DMS153 treated with DMSO at 0.1 percent for 48 hours (cell line): ENCODE results near the gene COL26A1.
"Not testable (repeated sequence)": the region's sequence is repeated elsewhere in the genome, so short reads cannot be mapped to it uniquely, and the experiment has no call there.

Experiments
- DNase-seq: peaks from one replicate; lab custom pipeline; 2025; ENCODE audit not compliant: unreplicated experiment; lab: John Stamatoyannopoulos, UW

COL26A1 gene

DNA sequence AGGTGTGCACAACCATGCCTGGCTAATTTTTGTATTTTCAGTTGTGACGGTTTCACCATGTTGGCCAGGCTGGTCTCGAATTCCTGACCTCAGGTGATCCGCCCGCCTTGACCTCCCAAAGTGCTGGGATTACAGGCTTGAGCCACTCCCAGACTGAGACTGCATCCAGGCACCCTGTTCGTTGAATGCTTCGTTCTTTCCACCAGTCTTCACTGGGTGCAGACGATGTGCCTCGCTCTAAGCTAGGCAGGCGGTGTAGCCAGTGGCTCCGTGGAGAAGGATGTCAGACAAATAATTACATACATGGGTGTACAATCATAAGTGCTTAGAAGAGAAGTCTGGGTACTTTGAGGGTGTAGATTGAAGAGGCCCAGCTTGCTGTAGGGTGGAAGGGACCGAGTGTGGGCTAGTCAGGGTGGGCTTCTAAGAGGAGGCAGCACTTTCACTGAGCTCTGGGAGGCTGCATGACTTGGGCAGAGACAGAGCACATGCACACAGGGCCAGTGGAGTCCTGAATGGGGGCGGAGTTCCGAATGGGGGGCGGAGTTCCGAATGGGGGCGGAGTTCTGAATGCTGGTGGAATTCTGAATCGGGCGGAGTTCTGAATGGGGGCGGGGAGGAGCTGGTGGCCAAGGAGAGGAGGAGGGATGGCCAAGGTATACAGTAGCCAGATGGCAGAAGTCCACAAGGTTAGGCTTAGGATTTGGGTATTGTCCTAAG lies 74.3 kb downstream of the COL26A1 start:
- no peak for DNase-seq

DNA sequence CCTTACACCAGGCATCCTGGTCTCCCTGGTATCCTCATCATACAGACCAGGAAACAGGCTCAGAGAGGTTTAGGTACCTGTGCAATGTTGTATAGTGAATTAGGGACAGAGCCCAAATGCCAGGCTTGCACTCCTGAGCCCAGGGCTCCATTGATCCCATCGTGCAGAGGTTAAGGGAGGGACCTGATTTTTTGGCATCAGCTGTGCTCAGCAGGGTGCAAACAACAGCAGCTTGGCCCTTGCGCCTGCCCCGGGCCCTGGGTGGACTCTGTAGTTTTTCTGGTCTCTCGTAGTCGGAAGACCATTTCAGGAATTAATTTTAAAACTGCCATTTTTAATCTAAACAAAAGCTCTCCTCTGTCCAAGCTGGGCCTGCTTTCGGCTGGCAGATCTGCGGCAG lies 79.2 kb downstream of the COL26A1 start:
- DNase-seq: no peak

DNA sequence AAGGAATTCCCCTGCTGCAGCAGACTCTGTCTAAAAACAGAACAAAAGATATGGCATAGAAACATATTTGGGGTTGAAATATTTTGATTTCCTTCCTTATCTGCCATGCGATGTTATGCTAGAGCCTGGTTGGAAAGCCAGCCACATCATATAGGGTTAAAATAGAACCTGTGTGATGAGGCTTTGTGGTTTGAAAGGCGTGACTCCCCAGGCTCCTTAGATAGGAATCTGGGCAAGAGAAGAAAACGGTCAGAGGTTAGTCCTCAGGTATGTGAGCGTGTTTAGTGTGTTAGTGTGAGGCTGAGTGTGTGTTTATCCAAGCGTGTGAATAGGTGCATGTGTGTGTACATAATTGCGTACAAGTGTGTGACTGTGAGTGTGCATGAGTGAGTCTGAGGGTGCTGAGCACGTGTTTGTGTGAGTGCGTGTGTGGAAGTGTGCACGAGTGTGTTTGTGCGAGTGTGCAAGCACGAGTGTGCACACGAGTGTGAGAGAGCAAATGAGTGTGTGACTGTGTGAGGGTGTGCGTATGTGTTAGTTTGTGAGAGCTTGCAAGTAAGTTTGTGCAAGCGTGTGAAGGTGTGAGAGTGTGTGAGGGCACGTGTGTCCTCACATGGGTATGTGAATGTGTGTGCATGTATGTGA lies 79.9 kb downstream of the COL26A1 start:
- DNase-seq: no peak

DNA sequence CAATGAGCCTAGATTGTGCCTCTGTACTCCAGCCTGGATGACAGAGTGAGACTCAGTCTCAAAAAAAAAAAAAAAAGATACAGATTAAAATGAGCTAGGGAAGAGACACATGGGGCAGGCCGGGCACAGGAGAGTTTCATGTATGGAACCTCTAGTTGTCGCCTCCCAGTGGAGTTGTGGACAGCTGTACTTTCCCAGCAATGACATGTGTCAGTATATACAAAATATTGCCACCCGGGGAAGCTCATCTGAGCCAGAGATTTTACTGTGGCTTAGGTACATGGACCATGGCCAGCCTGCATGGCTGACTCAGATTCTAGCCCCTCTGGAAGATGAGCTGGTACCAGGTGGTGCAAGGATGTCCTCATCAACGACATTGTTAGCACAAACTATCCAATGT lies 87.4 kb downstream of the COL26A1 start:
- DNase-seq: no peak

DNA sequence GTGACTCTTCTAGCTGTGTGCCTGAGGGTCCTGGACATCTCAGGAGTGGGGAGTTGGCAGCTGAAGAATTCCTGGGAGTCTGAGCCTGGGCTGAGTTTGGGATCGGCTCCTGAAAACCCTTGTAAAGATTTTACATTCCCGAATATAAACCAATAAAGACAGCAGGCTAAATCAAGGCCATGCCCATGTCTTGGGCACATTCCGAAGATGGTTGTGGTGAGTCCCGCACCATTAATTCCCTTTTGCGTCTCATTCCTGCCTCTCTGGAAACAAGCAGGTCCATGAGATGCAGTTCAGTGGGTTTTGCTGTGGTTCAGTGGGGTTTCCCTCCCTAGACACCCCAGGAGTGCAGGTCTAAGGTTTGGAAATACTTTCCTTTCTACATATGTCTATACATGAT lies 90.9 kb downstream of the COL26A1 start:
- DNase-seq: no peak

DNA sequence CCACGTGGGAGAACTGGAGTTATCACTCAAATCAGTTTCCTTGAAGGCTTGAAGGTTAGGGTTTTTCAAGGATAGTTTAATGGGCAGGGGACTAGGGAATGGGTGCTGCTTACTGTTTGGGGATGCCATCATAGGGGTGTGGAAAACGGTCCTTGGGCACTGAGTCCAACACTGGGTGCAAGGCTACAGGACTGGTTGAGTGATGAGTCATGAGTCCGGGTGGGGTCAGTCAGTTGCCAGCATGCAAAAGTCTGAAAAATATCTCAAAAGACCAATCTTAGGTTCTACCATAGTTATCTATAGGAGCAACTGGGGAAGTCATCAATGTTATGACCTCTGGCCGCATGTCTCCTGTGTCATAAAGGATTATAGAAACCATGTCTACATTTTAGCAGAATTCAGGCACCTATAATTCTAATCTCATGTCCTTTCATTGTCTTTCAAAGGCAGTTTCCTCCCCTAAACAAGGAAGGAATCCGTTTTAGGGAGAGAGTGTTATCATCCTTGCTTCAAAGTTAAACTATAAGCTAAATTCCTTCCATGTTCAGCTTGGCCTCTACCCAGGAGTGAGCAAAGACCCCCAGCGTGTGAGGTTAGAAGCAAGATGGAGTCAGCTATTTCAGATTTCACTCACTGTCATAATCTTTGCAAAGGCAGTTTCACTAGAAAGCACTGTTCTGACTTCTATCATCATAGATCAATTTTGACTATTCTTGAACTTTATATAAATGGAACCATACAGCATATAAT lies 94.5 kb downstream of the COL26A1 start:
- no peak for DNase-seq

DNA sequence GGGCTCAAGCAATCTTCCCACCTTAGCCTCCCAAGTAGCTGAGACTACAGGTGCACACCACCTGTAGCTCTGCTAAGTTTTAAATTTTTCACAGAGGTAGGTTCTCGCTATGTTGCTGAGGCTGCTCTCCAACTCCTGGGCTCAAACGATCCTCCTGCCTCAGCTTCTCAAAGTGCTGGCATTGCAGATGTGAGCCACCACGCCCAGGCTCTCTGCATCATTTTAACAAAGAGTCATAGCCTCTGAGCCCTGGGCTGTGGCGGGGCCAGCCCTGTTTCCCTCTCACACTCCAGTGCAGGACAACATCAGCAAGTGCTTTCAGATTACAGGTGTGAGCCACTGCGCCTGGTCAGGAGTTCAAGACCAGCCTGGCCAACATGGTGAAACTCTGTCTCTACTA lies 102.5 kb downstream of the COL26A1 start:
- no peak for DNase-seq

DNA sequence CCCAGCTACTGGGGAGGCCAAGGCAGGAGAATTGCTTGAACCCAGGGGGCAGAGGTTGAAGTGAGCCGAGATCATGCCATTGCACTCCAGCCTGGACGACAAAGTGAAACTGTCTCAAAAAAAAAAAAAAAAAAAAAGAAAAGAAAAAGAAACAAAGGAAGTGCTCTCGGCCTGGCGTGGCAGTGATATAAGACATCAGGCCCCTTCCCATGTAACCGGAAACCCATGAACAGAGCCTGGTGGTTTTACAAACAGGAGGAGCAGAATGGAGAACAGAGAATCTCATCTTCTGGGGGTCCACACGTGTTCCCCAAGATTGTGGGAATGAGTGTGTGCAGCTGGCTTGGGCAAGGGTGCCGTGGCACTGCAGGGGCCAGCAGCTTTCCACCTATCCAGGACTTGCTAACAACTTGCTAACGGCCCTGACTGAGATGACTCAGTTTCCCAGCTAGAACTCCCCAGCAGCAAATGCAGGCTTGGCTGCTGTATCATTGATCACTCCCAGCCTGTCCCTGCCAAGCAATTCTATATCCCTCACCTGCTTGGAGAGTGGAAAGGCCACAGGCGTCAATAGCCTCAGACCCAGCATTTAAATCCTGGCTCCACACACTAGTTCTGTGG lies 103.0 kb downstream of the COL26A1 start:
- DNase-seq: no peak

DNA sequence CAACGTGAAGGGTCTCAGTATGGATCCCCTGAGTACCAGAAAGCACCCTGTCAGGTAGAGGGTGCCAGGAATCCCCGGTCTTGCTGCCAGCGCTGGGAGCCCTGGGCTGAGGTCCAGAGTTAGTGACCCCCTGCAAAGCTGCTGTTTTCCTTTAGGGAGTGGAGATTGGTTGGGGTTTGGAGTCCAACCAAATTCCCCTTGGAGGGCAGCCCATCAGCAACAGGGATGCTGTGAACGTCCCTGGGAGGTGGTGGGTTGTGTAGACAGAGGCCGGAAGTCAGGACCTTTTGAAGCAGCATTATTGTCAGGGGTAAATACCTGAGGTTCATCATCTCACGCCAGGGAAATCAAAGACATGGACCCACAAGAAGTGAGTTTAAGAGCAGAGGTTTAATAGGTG lies 104.2 kb downstream of the COL26A1 start:
- DNase-seq: no peak

DNA sequence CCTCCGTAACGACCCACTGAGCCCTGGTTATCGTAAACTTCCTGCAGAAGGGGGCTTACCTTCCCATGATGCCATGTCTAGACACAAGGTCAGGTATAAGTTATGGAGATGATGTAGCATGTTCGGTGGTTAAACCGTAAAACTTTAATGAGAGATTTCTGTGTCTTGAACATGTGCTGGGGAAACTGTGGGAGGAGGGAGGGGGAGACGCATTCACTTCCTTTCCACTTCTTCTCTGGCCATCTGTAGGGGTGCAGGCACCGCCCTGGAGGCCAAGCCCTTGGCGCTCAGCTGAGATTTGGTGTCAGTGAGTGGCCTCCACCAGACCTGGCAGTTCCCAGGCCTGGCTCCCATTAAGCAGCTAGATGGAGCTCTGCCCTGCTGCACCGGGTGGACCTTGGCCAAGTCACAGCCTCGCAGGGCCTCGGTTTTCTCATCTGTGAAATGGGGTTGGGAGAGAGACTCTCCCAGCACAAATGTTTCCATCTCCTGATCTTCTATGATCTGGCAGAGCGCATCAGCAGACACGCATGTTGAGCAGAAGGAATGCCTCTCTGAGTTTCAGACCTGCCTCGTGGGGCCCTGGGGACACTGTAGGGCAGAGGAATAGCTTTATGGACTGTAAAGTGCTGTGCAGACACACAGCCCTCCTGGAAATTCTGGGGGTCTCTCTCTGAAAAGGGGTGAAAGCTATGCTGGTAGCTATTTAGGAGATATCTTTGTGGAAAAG lies 106.0 kb downstream of the COL26A1 start:
- no peak for DNase-seq

DNA sequence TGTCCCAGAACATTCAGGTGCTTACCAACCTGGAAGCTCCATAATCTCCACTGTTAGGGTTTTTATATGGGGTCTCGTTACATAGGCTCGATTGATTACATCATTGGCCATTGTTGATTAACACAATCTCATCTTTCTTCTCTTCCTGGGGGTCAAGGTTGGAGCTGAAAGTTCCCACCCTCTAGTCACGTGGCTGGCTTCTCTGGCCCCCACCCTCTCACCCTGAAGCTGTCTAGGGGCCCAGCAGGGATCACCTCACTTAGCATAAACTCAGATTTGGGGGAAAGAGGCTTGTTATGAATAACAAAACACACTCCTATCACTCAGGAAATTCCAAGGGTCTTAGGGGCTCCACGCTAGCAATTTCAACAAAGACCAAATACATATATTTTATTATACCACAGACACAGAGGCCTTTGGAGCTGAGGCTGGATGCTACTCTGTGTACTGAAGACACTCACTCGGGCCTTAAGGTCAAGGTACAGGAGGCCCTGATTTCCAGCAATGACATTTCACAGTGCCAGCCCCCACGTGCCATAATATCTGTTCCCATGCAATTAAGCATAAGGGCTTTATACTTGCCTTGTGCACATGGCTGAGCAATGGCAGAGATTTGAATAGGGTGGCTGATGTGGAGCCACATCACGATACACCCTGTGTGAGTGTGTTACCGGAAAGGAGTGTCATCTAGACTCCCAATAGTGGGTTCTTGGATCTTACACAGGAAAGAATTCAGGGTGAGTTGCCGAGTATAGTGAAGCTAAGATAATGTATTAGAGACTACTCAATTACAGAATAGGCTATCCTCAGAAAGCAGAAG lies 108.2 kb downstream of the COL26A1 start:
- DNase-seq: no peak

DNA sequence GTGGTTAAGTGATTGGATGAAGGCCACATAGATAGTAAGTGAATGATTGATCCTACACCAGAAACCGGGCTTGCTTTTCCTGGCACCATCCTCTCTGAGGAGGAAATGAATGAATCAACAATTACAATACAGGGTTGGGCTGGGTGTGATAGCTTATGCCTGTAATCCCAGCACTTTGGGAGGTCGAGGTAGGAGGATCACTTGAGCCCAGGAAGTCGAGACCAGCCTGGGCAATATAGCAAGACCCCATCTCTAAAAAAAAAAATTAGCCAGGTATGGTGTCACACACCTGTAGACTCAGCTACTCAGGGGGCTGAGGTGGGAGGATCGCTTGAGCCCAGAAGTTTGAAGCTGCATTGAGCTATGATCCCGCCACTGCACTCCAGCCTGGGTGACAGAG lies 111.5 kb downstream of the COL26A1 start:
- DNase-seq: no peak

DNA sequence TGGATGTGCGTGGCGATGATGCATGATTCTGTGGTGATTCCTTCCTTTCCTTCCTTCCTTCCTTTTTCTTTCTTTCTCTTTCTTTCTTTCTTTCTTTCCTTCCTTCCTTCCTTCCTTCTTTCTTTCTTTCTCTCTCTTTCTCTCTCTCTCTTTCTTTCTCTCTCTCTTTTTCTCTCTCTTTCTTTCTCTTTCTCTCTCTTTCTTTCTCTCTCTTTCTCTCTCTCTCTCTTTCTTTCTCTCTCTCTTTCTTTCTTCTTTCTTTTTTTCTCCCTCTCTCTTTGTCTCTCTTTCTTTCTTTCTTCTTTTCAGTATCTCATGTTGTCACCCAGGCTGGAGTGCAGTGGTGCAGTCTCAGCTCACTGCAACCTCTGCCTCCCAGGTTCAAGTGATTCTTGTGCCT lies 113.0 kb downstream of the COL26A1 start:
- not testable (repeated sequence) for DNase-seq

DNA sequence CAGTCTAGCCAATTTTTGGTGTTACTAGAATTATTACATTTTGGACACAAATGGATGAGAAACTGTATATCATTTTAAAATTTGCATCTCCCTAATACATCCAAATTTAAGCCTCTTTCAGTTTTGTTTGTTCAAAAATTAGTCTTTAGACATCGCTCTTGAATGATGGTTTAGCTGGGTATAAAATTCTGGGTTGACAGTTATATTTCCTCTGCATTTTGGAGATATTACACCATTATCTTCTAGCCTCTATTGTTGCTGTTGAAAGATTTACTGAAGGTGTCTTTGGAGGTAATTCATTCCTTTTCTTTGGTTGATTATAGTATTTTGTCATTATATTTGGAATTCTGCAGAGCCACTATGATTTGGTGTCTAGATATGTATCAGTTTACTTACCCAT lies 116.5 kb downstream of the COL26A1 start:
- no peak for DNase-seq

DNA sequence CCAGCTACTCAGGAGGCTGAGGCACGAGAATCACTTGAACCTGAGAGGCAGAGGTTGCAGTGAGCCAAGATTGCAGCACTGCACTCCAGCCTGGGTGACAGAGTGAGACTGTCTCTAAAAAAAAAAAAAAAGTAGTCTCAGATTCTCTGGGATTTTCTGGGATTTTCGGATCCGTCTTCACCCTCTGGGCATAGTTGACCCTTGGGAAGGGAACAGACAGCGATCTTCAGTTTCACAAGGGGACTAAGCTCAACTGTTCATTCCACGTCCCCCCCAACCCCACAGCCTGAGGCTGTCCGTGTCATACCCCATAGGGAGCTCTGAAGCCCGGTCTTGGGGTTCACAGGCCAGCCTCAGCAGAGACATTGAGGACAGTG lies 123.4 kb downstream of the COL26A1 start:
- not testable (repeated sequence) for DNase-seq

DNA sequence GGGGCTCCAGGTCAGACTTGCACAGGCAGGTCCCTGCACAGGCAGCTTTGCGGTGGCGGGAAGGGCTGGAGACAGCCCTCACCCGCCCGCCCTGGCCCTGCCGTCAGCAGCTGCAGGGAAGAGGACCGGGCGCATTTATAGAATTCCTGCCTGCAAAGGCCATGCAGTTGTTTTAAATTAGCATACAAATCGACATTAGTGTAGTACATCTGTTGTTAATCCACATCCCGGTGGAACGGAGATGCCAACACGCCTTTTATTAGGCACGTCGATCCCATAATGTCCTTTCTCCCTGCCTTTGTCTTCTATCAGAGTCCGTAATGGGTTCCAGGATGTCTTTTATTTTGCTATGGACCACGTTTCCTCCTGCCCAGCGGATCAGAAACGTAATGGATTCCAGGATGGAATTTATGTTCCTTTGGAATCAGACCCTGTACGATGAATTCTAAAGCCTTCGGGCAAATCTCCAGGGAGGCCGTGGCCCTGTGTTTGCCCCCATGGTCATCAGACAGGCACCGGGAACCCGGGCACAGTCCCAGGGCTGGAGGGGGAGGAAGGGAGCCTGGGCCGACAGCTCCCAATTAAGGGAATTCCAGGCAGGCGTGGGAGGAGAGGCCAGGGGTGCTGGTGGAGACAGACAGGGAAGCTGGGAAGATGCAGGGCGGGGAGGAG lies 123.9 kb downstream of the COL26A1 start:
- no peak for DNase-seq

DNA sequence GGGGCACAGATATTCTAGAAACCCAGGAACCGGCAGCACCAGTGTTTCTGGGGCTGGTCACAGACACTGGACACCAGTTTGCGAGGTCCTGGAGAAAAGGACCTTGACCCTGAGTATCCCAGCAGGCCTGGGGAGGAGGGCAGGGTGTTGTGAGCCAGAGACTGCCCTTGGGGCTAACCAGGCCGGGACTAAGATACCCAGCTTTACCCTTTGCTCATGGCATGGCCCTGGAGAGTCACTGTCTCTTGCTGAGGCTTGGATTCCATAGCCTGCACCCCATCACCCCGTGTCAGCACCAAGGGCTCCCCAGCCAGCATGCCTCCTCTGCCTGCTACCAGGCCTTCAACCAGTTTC lies 124.4 kb downstream of the COL26A1 start:
- DNase-seq: no peak

DNA sequence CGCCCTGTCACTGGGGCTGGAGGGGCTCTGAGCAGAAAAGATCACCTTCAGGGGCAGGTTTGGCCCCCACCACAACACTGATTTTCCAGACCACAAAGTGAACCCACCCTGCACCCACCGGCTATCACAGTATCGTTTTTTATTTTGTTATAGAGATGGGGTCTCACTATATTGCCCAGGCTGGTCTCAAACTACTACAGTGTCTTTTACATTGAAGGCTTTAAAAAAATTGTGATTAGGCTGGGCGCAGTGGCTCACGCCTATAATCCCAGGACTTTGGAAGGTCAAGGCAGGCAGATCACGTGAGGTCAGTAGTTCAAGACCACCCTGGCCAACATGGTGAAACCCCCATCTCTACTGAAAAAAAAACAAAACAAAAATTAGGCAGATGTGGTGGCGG lies 125.1 kb downstream of the COL26A1 start:
- DNase-seq: no peak

DNA sequence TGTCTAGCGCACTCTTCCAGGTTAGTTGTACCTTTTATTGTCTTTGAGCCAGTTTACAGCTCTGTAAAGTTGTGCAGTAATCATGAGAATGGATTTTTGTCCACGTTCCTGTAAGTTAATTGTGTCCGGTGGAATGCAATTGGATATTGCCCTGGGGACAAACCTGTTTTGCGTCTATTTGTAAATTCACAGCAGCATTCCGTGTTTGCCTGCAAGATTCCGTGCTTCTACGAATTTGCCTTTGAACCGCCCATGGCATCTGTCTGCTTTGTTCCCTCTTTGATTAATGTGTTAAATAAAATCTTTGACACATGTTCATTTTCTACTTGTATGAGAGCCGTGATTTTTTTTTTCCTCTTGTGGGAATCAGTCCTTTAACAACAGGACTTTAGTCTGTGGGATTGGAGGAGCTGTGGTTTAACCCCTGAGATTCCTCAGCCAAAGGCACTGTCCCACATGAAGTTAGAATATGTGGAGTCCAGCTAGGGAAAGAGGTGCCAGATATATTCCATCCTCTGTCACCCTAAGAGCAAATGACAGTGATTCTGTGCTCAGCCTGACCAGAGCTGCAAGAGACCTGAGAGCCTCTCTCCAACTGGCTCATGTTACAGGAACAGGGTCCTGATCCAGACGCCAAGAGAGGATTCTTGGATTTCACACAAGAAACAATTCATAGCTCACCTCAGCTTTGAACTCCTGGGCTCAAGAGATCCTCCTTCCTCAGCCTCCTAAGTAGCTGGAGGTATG lies 126.3 kb downstream of the COL26A1 start:
- no peak for DNase-seq
